HepG2 (cell line): ENCODE data around the gene AGAP1. TPM values are rescaled to one million over a fixed set of nuclear protein-coding genes. Genes with fewer than 3 reads are reported as not detected.

Experiments used
- ATAC-seq: fragments of 200-7000 bp; cut with Tn5 transposase; 3 replicates; pipeline ENCODE4 v1.9.1; 2020; ENCODE audit warnings: mild to moderate bottlenecking, moderate library complexity
- BruUV-seq: library from RNA; stranded (reverse); fragments of 400-500 nt; replicated peaks from 2 replicates; lab custom pipeline; 2021; lab: Mats Ljungman, UMichigan
- CTCF ChIA-PET: fragments of 300-600 bp; formaldehyde crosslinking; extraction: SDS; loops from one replicate; lab custom pipeline; 2021; ENCODE audit warnings: low total read pairs, inconsistent platforms, low intra/inter-chr PET ratio; lab: Yijun Ruan, JAX
- POLR2A ChIA-PET: fragments of 350-600 bp; sonication (Branson Sonifier 250); formaldehyde crosslinking; loops from one replicate; lab custom pipeline; 2020; ENCODE audit warnings: antibody characterized with exemption, inconsistent platforms; lab: Yijun Ruan, JAX
- DNase-seq: peaks from one replicate; pipeline ENCODE4 v3.0.0-alpha.2; 2015; ENCODE audit warnings: low spot score
- FAIRE-seq: peaks from 3 replicates; lab custom pipeline; 2011; peaks lifted over from hg19 to GRCh38; lab: Jason Lieb, UNC
- H2AFZ ChIP-seq: one replicate; pipeline ENCODE4 v1.6.1; 2011; ENCODE audit warnings: low read length, inconsistent platforms
- H3K27ac ChIP-seq: fragments of 300-600 bp; 3 replicates; pipeline ENCODE4 v1.8.0; 2011; ENCODE audit warnings: mixed run types, mild to moderate bottlenecking, mixed read lengths, low read length, inconsistent platforms; ENCODE audit not compliant: insufficient read depth; ENCODE audit errors: extremely low read length
- H3K27me3 ChIP-seq, 2 experiments: fragments of 200-600 bp in 1 of 2; 2 replicates in 1 of 2; 3 replicates in 1 of 2; pipeline versions ENCODE4 v1.6.0 to v1.8.0; 2011; ENCODE audit warnings: low read length in 2 of 2, mild to moderate bottlenecking in 2 of 2, moderate library complexity in 2 of 2, inconsistent platforms in 1 of 2; ENCODE audit not compliant: insufficient read depth in 2 of 2, control insufficient read depth in 1 of 2
- H3K36me3 ChIP-seq, 2 experiments: fragments of 200-600 bp in 1 of 2; replicated peaks in 1 of 2; 2 replicates in 1 of 2; 3 replicates in 1 of 2; pipeline versions ENCODE4 v1.5.1 to v1.8.0; 2011; ENCODE audit warnings: low read length in 2 of 2, inconsistent platforms in 1 of 2; ENCODE audit not compliant: insufficient read depth in 2 of 2, control insufficient read depth in 1 of 2
- H3K4me1 ChIP-seq: 2 replicates; pipeline ENCODE4 v1.5.1; 2012; ENCODE audit warnings: low read length, inconsistent platforms; ENCODE audit not compliant: insufficient read depth
- H3K4me2 ChIP-seq: 2 replicates; pipeline ENCODE4 v1.6.0; 2011; ENCODE audit warnings: low read depth, low read length, inconsistent platforms
- H3K4me3 ChIP-seq, 3 experiments: fragments of 200-600 bp in 1 of 3; sonication (generic), shearing (Covaris generic) in 1 of 3; replicated peaks in 1 of 3; 2 replicates each; pipeline ENCODE4 v1.5.1; 2011 to 2016; ENCODE audit warnings: low read length in 3 of 3, inconsistent platforms in 2 of 3, low read depth in 2 of 3, mild to moderate bottlenecking in 2 of 3, control low read depth in 1 of 3, mixed read lengths in 1 of 3; ENCODE audit not compliant: insufficient read depth in 1 of 3
- H3K79me2 ChIP-seq: one replicate; pipeline ENCODE4 v1.6.1; 2011; ENCODE audit warnings: low read length, inconsistent platforms; ENCODE audit not compliant: insufficient read depth
- H3K9ac ChIP-seq: 2 replicates; pipeline ENCODE4 v1.6.0; 2011; ENCODE audit warnings: mild to moderate bottlenecking, low read depth, low read length, inconsistent platforms; ENCODE audit not compliant: insufficient read depth
- H3K9me3 ChIP-seq: 2 replicates; pipeline ENCODE4 v1.5.1; 2012; ENCODE audit warnings: mild to moderate bottlenecking, low read length
- H4K20me1 ChIP-seq: 2 replicates; pipeline ENCODE4 v1.6.0; 2011; ENCODE audit warnings: inconsistent platforms, mild to moderate bottlenecking, low read length, moderate library complexity; ENCODE audit not compliant: insufficient read depth
- CBX2 ChIP-seq, 2 experiments: fragments of 200-600 bp in 1 of 2; sonication (generic); formaldehyde crosslinking in 1 of 2; IDR thresholded peaks; 2 replicates each; pipeline versions ENCODE4 v1.7.0 to v1.8.1; 2018 to 2022; ENCODE audit warnings: low read depth in 2 of 2, low read length in 1 of 2, mild to moderate bottlenecking in 1 of 2, missing genetic modification reagents in 1 of 2
- MIER2 ChIP-seq: IDR thresholded peaks from 2 replicates; pipeline ENCODE4 v1.6.1; 2016; ENCODE audit warnings: missing biosample characterization, missing genetic modification reagents
- ZNF33B ChIP-seq: sonication (generic); formaldehyde crosslinking; IDR thresholded peaks from 2 replicates; pipeline ENCODE4 v1.5.1; 2020; ENCODE audit warnings: mild to moderate bottlenecking, missing genetic modification reagents
- WGBS: methylation state at CpG from one replicate; pipeline ENCODE4 v1.1.6; 2017; ENCODE audit warnings: low lambda C conversion rate; 5-methylcytosine and 5-hydroxymethylcytosine counted together
- in situ Hi-C: cut with HindIII; loops from 2 replicates; pipeline ENCODE4 v1.10.0; 2017; ENCODE audit warnings: low pct_unique_long_range_greater_than_20kb; ENCODE audit not compliant: extremely low pct_ligation_motif_present
- intact Hi-C: fragments of 100-400 bp; cut with micrococcal nuclease; formaldehyde crosslinking; loops from one replicate; pipeline ENCODE4 v1.10.0; 2022; ENCODE audit not compliant: unreplicated experiment
- polyA plus RNA-seq, 8 experiments: library from polyadenylated mRNA; depleted of rRNA in 3 of 8; stranded (reverse) in 7 of 8; unstranded in 1 of 8; fragments of >200 nt; fragmentation: Illumina TruSeq in 4 of 8; extraction: Trizol in 4 of 8; gene quantifications; 2 replicates each; pipeline versions ENCODE4 v1.2.1 to v1.2.3, GENCODE V29; 2011 to 2016; ENCODE audit warnings: low read depth in 4 of 8, missing spikeins in 1 of 8, mixed read lengths in 1 of 8; ENCODE audit not compliant: insufficient read depth in 1 of 8
- total RNA-seq, 5 experiments: library from RNA; depleted of rRNA; stranded (reverse); fragments of >200 nt; fragmentation: Illumina TruSeq; extraction: Trizol; gene quantifications; 2 replicates each; pipeline ENCODE4 v1.2.3, GENCODE V29; 2016; ENCODE audit warnings: low read depth in 1 of 5
- TF ChIP-seq, protein P1 (sequence below): sonication (generic); formaldehyde crosslinking; IDR thresholded peaks from 2 replicates; pipeline ENCODE4 v1.4.0; 2020; ENCODE audit warnings: missing genetic modification reagents, borderline replicate concordance
- TF ChIP-seq, protein P2 (sequence below): sonication (generic); formaldehyde crosslinking; IDR thresholded peaks from 2 replicates; pipeline ENCODE4 v1.4.0; 2020; ENCODE audit warnings: missing genetic modification reagents, borderline replicate concordance
- TF ChIP-seq, protein P3 (sequence below): sonication (generic); formaldehyde crosslinking; IDR thresholded peaks from 2 replicates; pipeline ENCODE4 v1.4.0; 2020; ENCODE audit warnings: mild to moderate bottlenecking, missing genetic modification reagents
- TF ChIP-seq, protein P4 (sequence below): sonication (generic); formaldehyde crosslinking; IDR thresholded peaks from 2 replicates; pipeline ENCODE4 v1.9.0; 2022; ENCODE audit warnings: low read depth, missing genetic modification reagents

AGAP1 gene
- total and polyA plus RNA-seq, 2 of the 13 experiments (the other 11 are each of a cell fraction or from before 2014, with no cell fraction given): 21.2 to 32.7 TPM

DNA sequence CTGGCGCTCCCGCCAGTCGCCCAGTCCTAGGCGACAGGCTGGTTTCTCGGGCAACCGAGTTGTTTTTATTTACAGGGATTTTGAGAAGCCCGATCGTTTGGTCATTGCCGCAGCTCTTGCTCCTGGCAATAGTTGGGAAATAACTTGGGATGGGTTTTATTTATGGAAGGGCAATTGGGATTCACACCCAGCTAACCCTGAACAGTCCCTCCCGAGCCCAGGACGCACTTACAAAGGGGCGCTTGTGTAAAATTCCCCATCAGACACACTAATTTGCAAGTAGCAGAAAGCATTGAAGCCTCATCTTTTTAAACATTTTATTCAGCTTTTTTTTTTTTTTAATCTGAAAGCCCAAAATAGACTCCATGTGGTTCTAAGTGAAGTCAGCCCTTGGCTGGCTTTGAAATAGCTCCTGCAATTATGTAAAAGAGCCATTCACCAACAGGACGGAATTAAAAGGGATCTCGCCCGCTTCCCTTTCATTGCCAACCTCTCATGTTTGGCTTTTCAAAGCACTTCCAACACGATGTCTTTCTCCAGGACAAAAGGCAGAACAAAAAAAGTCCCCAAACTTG lies 677.9 kb downstream of the AGAP1 start:
- Histone ChIP-seq H3K4me2 (no peak overlapping the region), H3K9ac (no peak overlapping the region)
- no TSS peak for BruUV-seq
- FAIRE-seq: no peak
- no peak for ATAC-seq
- no peak for DNase-seq
- TF ChIP-seq CBX2 (IDR thresholded peaks at IDR 0.05; ENCODE audit: low read depth, low read length) (0 out of 2 replicates have a peak, but pooled peaks have one; percentile 22), CBX2 (CRISPR knock-in tag; IDR thresholded peaks at IDR 0.05; ENCODE audit: low read depth) (no peak), ZNF33B (CRISPR knock-in tag) (no peak), MIER2 (no peak)
- TF ChIP-seq, protein P1, sequence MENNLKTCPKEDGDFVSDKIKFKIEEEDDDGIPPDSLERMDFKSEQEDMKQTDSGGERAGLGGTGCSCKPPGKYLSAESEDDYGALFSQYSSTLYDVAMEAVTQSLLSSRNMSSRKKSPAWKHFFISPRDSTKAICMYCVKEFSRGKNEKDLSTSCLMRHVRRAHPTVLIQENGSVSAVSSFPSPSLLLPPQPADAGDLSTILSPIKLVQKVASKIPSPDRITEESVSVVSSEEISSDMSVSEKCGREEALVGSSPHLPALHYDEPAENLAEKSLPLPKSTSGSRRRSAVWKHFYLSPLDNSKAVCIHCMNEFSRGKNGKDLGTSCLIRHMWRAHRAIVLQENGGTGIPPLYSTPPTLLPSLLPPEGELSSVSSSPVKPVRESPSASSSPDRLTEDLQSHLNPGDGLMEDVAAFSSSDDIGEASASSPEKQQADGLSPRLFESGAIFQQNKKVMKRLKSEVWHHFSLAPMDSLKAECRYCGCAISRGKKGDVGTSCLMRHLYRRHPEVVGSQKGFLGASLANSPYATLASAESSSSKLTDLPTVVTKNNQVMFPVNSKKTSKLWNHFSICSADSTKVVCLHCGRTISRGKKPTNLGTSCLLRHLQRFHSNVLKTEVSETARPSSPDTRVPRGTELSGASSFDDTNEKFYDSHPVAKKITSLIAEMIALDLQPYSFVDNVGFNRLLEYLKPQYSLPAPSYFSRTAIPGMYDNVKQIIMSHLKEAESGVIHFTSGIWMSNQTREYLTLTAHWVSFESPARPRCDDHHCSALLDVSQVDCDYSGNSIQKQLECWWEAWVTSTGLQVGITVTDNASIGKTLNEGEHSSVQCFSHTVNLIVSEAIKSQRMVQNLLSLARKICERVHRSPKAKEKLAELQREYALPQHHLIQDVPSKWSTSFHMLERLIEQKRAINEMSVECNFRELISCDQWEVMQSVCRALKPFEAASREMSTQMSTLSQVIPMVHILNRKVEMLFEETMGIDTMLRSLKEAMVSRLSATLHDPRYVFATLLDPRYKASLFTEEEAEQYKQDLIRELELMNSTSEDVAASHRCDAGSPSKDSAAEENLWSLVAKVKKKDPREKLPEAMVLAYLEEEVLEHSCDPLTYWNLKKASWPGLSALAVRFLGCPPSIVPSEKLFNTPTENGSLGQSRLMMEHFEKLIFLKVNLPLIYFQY (CRISPR knock-in tag): no peak
- TF ChIP-seq, protein P2, sequence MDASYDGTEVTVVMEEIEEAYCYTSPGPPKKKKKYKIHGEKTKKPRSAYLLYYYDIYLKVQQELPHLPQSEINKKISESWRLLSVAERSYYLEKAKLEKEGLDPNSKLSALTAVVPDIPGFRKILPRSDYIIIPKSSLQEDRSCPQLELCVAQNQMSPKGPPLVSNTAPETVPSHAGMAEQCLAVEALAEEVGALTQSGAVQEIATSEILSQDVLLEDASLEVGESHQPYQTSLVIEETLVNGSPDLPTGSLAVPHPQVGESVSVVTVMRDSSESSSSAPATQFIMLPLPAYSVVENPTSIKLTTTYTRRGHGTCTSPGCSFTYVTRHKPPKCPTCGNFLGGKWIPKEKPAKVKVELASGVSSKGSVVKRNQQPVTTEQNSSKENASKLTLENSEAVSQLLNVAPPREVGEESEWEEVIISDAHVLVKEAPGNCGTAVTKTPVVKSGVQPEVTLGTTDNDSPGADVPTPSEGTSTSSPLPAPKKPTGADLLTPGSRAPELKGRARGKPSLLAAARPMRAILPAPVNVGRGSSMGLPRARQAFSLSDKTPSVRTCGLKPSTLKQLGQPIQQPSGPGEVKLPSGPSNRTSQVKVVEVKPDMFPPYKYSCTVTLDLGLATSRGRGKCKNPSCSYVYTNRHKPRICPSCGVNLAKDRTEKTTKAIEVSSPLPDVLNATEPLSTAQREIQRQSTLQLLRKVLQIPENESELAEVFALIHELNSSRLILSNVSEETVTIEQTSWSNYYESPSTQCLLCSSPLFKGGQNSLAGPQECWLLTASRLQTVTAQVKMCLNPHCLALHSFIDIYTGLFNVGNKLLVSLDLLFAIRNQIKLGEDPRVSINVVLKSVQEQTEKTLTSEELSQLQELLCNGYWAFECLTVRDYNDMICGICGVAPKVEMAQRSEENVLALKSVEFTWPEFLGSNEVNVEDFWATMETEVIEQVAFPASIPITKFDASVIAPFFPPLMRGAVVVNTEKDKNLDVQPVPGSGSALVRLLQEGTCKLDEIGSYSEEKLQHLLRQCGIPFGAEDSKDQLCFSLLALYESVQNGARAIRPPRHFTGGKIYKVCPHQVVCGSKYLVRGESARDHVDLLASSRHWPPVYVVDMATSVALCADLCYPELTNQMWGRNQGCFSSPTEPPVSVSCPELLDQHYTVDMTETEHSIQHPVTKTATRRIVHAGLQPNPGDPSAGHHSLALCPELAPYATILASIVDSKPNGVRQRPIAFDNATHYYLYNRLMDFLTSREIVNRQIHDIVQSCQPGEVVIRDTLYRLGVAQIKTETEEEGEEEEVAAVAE (CRISPR knock-in tag): no peak
- TF ChIP-seq, protein P3, sequence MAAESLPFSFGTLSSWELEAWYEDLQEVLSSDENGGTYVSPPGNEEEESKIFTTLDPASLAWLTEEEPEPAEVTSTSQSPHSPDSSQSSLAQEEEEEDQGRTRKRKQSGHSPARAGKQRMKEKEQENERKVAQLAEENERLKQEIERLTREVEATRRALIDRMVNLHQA (CRISPR knock-in tag): no peak
- TF ChIP-seq, protein P4, sequence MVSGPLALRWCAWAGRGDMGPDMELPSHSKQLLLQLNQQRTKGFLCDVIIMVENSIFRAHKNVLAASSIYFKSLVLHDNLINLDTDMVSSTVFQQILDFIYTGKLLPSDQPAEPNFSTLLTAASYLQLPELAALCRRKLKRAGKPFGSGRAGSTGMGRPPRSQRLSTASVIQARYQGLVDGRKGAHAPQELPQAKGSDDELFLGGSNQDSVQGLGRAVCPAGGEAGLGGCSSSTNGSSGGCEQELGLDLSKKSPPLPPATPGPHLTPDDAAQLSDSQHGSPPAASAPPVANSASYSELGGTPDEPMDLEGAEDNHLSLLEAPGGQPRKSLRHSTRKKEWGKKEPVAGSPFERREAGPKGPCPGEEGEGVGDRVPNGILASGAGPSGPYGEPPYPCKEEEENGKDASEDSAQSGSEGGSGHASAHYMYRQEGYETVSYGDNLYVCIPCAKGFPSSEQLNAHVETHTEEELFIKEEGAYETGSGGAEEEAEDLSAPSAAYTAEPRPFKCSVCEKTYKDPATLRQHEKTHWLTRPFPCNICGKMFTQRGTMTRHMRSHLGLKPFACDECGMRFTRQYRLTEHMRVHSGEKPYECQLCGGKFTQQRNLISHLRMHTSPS: no peak
- TF ChIP-seq, all 625 proteins: peak for 1
- Histone ChIP-seq H3K79me2 (no peaks in the 10 kb centered on the region), H3K4me1 (peaks cover 5% of the 10 kb centered on the region), H4K20me1 (peaks cover 15% of the 10 kb centered on the region), H3K36me3 (no peaks in the 10 kb centered on the region), H2AFZ (no peak overlapping the region), H3K4me3 (no peak overlapping the region), H3K9me3 (no peaks in the 10 kb centered on the region), H3K27me3 (peaks cover 33 to 97% of the 10 kb centered on the region in 2 experiments), H3K27ac (no peak overlapping the region)
- ChIA-PET POLR2A (no interaction called here), CTCF (no interaction called here)
- WGBS: 37% methylated on average over 14 of the region's 16 CpGs
- in situ Hi-C loops (no loop called here), intact Hi-C loops (no loop called here)
